WTC11 (cell line): ENCODE results near the gene TMEM198.

Experiments
- CBFB ChIP-seq: sonication (generic); formaldehyde crosslinking; IDR thresholded peaks from 2 replicates; pipeline ENCODE4 v1.8.1; 2022; ENCODE audit warnings: mild to moderate bottlenecking, low read depth, missing genetic modification reagents
- CTCF ChIP-seq: fragments of 200-600 bp; IDR thresholded peaks from 2 replicates; pipeline ENCODE4 v1.8.0; 2022; ENCODE audit warnings: antibody characterized with exemption
- FOXK1 ChIP-seq: sonication (generic); formaldehyde crosslinking; IDR thresholded peaks from 2 replicates; pipeline ENCODE4 v1.8.0; 2022; ENCODE audit warnings: mild to moderate bottlenecking, moderate library complexity, missing genetic modification reagents
- KAT7 ChIP-seq: sonication (generic); formaldehyde crosslinking; IDR thresholded peaks from 2 replicates; pipeline ENCODE4 v1.8.1; 2023; ENCODE audit warnings: missing genetic modification reagents, mild to moderate bottlenecking, borderline replicate concordance
- NFYB ChIP-seq: sonication (generic); formaldehyde crosslinking; conservative IDR thresholded peaks from 2 replicates; pipeline ENCODE4 v1.8.0; 2022; ENCODE audit warnings: low read depth, missing genetic modification reagents
- ZNF121 ChIP-seq: sonication (generic); formaldehyde crosslinking; IDR thresholded peaks from 2 replicates; pipeline ENCODE4 v1.8.0; 2023; ENCODE audit warnings: missing genetic modification reagents

GRCh38 chr2:219591091-219591490 is 47.3 kb downstream of the TMEM198 start:
- TF ChIP-seq CTCF = no peak
- no peak for TF ChIP-seq FOXK1 (CRISPR knock-in tag)
- no peak for TF ChIP-seq KAT7 (CRISPR knock-in tag)
- TF ChIP-seq NFYB (CRISPR knock-in tag) = no peak
- TF ChIP-seq CBFB = no peak
- TF ChIP-seq ZNF121 (CRISPR knock-in tag) = no peak
